ENCODE measurements around the gene ETS2.
"Not testable (repeated sequence)": the region's sequence is repeated elsewhere in the genome, so short reads cannot be mapped to it uniquely, and the experiment has no call there.

Gene ETS2

GRCh38 chr21:38817371-38818324 is 11.9 kb downstream of the ETS2 start:
- DNase-seq (ENCODE audit: low read depth, low spot score): no peak

GRCh38 chr21:38818325-38818723 is 12.6 kb downstream of the ETS2 start:
- DNase-seq (ENCODE audit: low read depth, low spot score): no peak

GRCh38 chr21:38819051-38819718 is 13.5 kb downstream of the ETS2 start:
- DNase-seq (ENCODE audit: low read depth, low spot score): no peak

GRCh38 chr21:38819719-38820159 is 14.0 kb downstream of the ETS2 start:
- no peak for DNase-seq (ENCODE audit: low read depth, low spot score)

- DNase-seq (ENCODE audit: low read depth, low spot score): no peak
Measured at GRCh38 chr21:38820471-38821239, 14.9 kb downstream of the ETS2 start.

GRCh38 chr21:38821248-38821647 is 15.5 kb downstream of the ETS2 start:
- DNase-seq (ENCODE audit: low read depth, low spot score): no peak

- no peak for DNase-seq (ENCODE audit: low read depth, low spot score)
Measured at GRCh38 chr21:38821959-38822682, 16.4 kb downstream of the ETS2 start.

GRCh38 chr21:38822778-38823238 is 17.1 kb downstream of the ETS2 start:
- no peak for DNase-seq (ENCODE audit: low read depth, low spot score)

- no peak for DNase-seq (ENCODE audit: low read depth, low spot score)
Measured at GRCh38 chr21:38823737-38824123, 18.0 kb downstream of the ETS2 start.

GRCh38 chr21:38824124-38824822 is 18.5 kb downstream of the ETS2 start:
- DNase-seq (ENCODE audit: low read depth, low spot score): no peak

GRCh38 chr21:38825269-38825668 is 19.5 kb downstream of the ETS2 start:
- DNase-seq (ENCODE audit: low read depth, low spot score): no peak

GRCh38 chr21:38825921-38826320 is 20.2 kb downstream of the ETS2 start:
- no peak for DNase-seq (ENCODE audit: low read depth, low spot score)

GRCh38 chr21:38828111-38828510 is 22.4 kb downstream of the ETS2 start:
- DNase-seq (ENCODE audit: low read depth, low spot score): not testable (repeated sequence)

- DNase-seq (ENCODE audit: low read depth, low spot score): no peak
Measured at GRCh38 chr21:38830671-38831525, 25.2 kb downstream of the ETS2 start.

GRCh38 chr21:38831526-38832467 is 26.1 kb downstream of the ETS2 start:
- no peak for DNase-seq (ENCODE audit: low read depth, low spot score)

- DNase-seq (ENCODE audit: low read depth, low spot score): no peak
Measured at GRCh38 chr21:38832664-38833063, 26.9 kb downstream of the ETS2 start.

GRCh38 chr21:38833117-38833516 is 27.4 kb downstream of the ETS2 start:
- no peak for DNase-seq (ENCODE audit: low read depth, low spot score)

- no peak for DNase-seq (ENCODE audit: low read depth, low spot score)
Measured at GRCh38 chr21:38834725-38835124, 29.0 kb downstream of the ETS2 start.
